ENCODE measurements around the gene GULP1. TPM values are rescaled to one million over a fixed set of nuclear protein-coding genes. Genes with fewer than 3 reads are reported as not detected.

Gene GULP1
- total and polyA plus RNA-seq, 2 experiments from 2014 or later, result 94.6 to 181 TPM

- no peak for TF ChIP-seq ZNF462 (CRISPR knock-in tag; IDR thresholded peaks at IDR 0.05)
- no peak for TF ChIP-seq STAT1 (IDR thresholded peaks at IDR 0.05; ENCODE audit: unreplicated experiment)
- TF ChIP-seq ZNF114 (CRISPR knock-in tag; IDR thresholded peaks at IDR 0.05), result no peak
- TF ChIP-seq CREB1 (CRISPR knock-in tag; IDR thresholded peaks at IDR 0.05; ENCODE audit: low read depth), result no peak
- no peak for TF ChIP-seq JUNB (IDR thresholded peaks at IDR 0.05; ENCODE audit: unreplicated experiment)
Measured at GRCh38 chr2:188435115-188435514, 143.4 kb downstream of the GULP1 start (continued).

GRCh38 chr2:188437537-188437936 lies 145.9 kb downstream of the GULP1 start:
- ATAC-seq, result no peak
- Mint-ChIP-seq H3K27ac (no peak overlapping the region), H3K27me3 (ENCODE audit: insufficient read depth, low read depth, poor library complexity) (no peaks in the 10 kb centered on the region), H3K4me1 (peaks cover 67% of the 10 kb centered on the region), H3K36me3 (ENCODE audit: low read depth) (peaks cover 3% of the 10 kb centered on the region; the same call in 1 of the 3 replicates), H3K9me3 (no peaks in the 10 kb centered on the region), H3K4me3 (no peak overlapping the region)
- H3F3A ChIP-seq (replicated peaks; ENCODE audit: low read depth), result no peaks in the 10 kb centered on the region
- no peak overlapping the region for H3K4me2 ChIP-seq
- DNase-seq (ENCODE audit: low spot score), result no peak
- no peaks in the 10 kb centered on the region for H3K9me2 ChIP-seq (ENCODE audit: insufficient read depth)
- no peak overlapping the region for H3K27ac ChIP-seq (ENCODE audit: low read depth)
- H3K4me3 ChIP-seq, result no peak overlapping the region
- H4K20me1 ChIP-seq (replicated peaks; ENCODE audit: insufficient read depth), result no peaks in the 10 kb centered on the region; the same call in 1 of the 2 replicates
- no peaks in the 10 kb centered on the region for H3K36me3 ChIP-seq (ENCODE audit: insufficient read depth)
- H3K27me3 ChIP-seq (ENCODE audit: insufficient read depth), result no peaks in the 10 kb centered on the region
- no peak overlapping the region for H2AFZ ChIP-seq
- H3K4me1 ChIP-seq (ENCODE audit: insufficient read depth), result peaks cover 57% of the 10 kb centered on the region
- peaks cover 76% of the 10 kb centered on the region for H3K79me2 ChIP-seq (replicated peaks; ENCODE audit: insufficient read depth)
- TF ChIP-seq POLR2AphosphoS5 (IDR thresholded peaks at IDR 0.05; ENCODE audit: low read depth) (no peak), ZNF114 (CRISPR knock-in tag; IDR thresholded peaks at IDR 0.05) (no peak), REST (IDR thresholded peaks at IDR 0.05; ENCODE audit: unreplicated experiment) (no peak), NANOG (IDR thresholded peaks at IDR 0.05; ENCODE audit: borderline replicate concordance) (no peak), ETS1 (IDR thresholded peaks at IDR 0.05) (no peak), JUNB (IDR thresholded peaks at IDR 0.05; ENCODE audit: unreplicated experiment) (no peak), CTCF (conservative IDR thresholded peaks at IDR 0.05; ENCODE audit: low read depth in 2 of 2) (no peak), EZH2phosphoT487 (IDR thresholded peaks at IDR 0.05; ENCODE audit: unreplicated experiment) (no peak)

Measured in GM23338 (cell line).